ENCODE results near the gene NAT8L. TPM values are rescaled to one million over a fixed set of nuclear protein-coding genes. Genes with fewer than 3 reads are reported as not detected.
A peak's percentile ranks its signal among the peaks of the same experiment; 100 is the strongest.

Gene NAT8L
- total RNA-seq, 1 donor = under 0.01 TPM

DNA sequence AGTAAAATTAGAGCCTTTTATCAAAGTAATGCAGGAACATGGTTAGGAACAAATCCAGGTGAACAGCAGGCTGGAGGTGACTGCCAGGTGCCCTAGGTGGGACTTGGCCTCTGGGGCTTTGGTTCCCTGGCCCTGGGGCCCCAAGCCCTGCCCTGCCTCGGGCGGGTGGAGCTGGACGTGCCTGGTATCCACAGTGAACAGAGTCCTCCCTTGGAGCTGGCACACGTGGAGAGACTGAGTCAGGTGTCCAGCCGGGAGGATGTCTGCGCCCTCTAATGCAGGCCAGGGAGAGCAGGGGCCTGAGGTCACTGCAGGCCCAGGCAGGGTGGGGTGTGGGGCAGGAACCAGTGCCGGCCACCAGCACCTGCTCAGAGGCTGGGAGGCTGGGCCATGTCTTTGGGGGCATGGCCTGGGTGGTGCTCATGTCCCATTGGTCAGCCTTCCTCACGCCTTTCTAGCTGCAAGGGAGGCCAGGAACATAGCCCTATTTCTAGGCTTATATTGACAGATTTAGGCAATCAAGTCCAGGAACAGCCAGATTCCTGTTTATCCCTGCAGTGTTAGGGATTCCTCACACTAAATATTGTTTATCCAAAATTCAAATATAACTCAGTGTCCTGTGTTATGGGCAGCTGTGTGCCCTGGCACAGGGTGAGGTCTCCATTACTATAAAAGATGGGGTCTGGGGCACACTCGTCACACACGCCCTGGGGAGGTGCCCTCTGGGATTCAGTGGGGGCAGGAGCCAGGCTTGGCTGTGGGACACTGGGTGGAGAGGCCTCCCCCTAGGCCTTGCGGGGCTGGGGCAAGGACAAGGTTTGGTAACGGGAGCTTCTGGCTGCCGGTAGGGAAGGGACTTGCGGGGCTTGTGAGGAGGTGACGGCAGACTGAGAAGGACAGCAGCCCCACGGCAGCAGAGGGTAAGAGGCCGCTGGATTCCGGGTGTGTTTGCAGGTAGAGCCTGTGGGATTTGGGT is 14.3 kb upstream of the NAT8L start:
- Histone ChIP-seq H3K27me3 (ENCODE audit: insufficient read depth, low read length) (peaks cover 15% of the 10 kb centered on the region), H3K27ac (ENCODE audit: low read depth, low read length) (no peak overlapping the region), H3K79me2 (ENCODE audit: insufficient read depth, low read length) (no peaks in the 10 kb centered on the region), H3K4me2 (ENCODE audit: insufficient read depth, low read length) (no peak overlapping the region), H3K9me3 (ENCODE audit: low read depth, low read length) (no peaks in the 10 kb centered on the region), H2AFZ (ENCODE audit: low read length) (no peak overlapping the region), H3K4me3 (ENCODE audit: insufficient read depth, low read length) (no peak overlapping the region), H4K20me1 (ENCODE audit: insufficient read depth, low read length) (peaks cover 3% of the 10 kb centered on the region), H3K36me3 (ENCODE audit: insufficient read depth, low read length) (no peaks in the 10 kb centered on the region), H3K4me1 (ENCODE audit: insufficient read depth, low read length) (peaks cover 6% of the 10 kb centered on the region)
- DNase-seq (ENCODE audit: insufficient read length, low spot score, missing footprints) = peak; percentile 86
- TF ChIP-seq CTCF (IDR thresholded peaks at IDR 0.05; ENCODE audit: extremely low read depth, low read depth, low read length) = no peak

GRCh38 chr4:2045518-2045951 is 13.6 kb upstream of the NAT8L start:
- no peaks in the 10 kb centered on the region for H3K36me3 ChIP-seq (ENCODE audit: insufficient read depth, low read length)
- no peak overlapping the region for H2AFZ ChIP-seq (ENCODE audit: low read length)
- no peak overlapping the region for H3K27ac ChIP-seq (ENCODE audit: low read depth, low read length)
- DNase-seq (ENCODE audit: insufficient read length, low spot score, missing footprints) = peak; percentile 94
- no peak overlapping the region for H3K4me2 ChIP-seq (ENCODE audit: insufficient read depth, low read length)
- H3K27me3 ChIP-seq (ENCODE audit: insufficient read depth, low read length) = peaks cover 16% of the 10 kb centered on the region
- H3K9me3 ChIP-seq (ENCODE audit: low read depth, low read length) = no peaks in the 10 kb centered on the region
- no peaks in the 10 kb centered on the region for H3K79me2 ChIP-seq (ENCODE audit: insufficient read depth, low read length)
- H4K20me1 ChIP-seq (ENCODE audit: insufficient read depth, low read length) = peaks cover 3% of the 10 kb centered on the region
- H3K4me3 ChIP-seq (ENCODE audit: insufficient read depth, low read length) = no peak overlapping the region
- no peak for TF ChIP-seq CTCF (IDR thresholded peaks at IDR 0.05; ENCODE audit: extremely low read depth, low read depth, low read length)
- H3K4me1 ChIP-seq (ENCODE audit: insufficient read depth, low read length) = peaks cover 6% of the 10 kb centered on the region

DNA sequence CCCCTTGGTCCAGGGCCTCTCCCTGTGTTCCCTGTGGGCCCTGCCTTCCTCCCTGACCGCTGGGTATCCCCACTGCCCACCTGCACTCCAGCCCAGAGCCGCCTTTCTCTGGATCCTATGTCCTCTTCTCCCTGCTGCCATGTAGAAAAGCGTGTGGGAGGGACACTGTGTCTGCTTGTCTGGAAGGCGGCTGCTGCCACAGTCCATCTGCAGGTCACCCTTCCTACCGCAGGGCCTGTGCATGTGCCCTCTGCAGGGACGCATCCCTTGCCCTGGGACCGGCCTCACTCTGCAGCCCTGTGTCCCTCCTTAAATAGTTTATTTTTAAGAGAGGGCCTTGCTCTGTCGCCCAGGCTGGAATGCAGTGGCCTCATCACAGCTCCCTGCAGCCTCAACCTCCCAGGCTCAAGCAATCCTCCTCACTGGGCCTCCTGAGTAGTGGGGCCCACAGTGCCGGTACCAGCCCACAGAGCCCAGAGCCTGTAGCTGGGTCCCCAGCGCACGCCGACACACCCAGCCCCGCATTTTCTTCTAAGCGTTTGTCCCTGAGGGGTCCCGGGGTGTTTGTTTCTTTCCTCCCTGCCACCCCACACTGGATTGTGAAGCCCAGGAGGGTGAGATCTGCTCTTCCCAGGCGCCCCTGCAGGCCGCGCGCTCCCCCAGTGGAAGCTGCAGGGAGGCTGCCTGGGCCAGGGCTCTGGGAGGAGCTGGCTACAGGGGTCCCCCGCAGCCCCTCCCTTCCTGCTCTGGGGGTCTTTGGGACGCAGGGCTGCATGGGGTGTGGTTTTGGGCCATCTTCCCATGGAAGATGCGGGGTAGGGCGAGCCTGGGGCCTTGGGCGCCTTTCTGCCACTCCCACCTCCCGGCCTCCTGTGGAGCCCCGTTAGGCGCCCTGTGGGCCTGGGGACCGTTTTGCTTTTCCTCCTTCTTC is 12.8 kb upstream of the NAT8L start:
- peak; percentile 78 for DNase-seq (ENCODE audit: insufficient read length, low spot score, missing footprints)
- Histone ChIP-seq H3K4me3 (ENCODE audit: insufficient read depth, low read length) (no peak overlapping the region), H3K27me3 (ENCODE audit: insufficient read depth, low read length) (peaks cover 18% of the 10 kb centered on the region), H3K4me1 (ENCODE audit: insufficient read depth, low read length) (peaks cover 4% of the 10 kb centered on the region), H3K36me3 (ENCODE audit: insufficient read depth, low read length) (no peaks in the 10 kb centered on the region), H2AFZ (ENCODE audit: low read length) (no peak overlapping the region), H3K27ac (ENCODE audit: low read depth, low read length) (no peak overlapping the region), H4K20me1 (ENCODE audit: insufficient read depth, low read length) (peaks cover 3% of the 10 kb centered on the region), H3K79me2 (ENCODE audit: insufficient read depth, low read length) (no peaks in the 10 kb centered on the region), H3K4me2 (ENCODE audit: insufficient read depth, low read length) (no peak overlapping the region), H3K9me3 (ENCODE audit: low read depth, low read length) (no peaks in the 10 kb centered on the region)
- no peak for TF ChIP-seq CTCF (IDR thresholded peaks at IDR 0.05; ENCODE audit: extremely low read depth, low read depth, low read length)
